ENCODE measurements around the gene KRT35. TPM values are rescaled to one million over a fixed set of nuclear protein-coding genes. Genes with fewer than 3 reads are reported as not detected.

Gene KRT35
- total RNA-seq, 2 donors from 2014 or later, result not detected

DNA sequence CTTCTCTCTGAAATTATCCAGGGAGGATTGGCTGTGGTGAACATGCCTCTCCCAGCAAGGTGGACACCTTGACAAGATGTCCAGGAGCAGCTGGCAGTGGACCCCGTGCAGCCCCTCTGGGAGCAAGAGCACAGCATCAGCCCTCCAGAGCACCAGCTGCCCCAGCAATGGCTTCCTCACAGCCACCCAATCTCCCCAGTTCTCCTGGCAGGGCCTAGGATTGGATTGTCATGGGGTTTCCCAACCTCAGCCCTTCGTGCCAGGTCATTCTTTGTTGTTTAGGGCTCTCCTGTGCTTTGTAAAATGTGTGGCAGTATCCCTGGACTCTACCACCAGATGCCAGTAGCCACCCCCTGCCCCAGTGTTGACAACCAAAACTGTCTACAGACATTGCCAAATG, 10.5 kb upstream of the KRT35 start:
- H3K27ac ChIP-seq (ENCODE audit: low read depth, low read length), result no peak overlapping the region
- no peaks in the 10 kb centered on the region for H3K9me3 ChIP-seq (ENCODE audit: control insufficient read depth, low read length)
- no peaks in the 10 kb centered on the region for H3K4me1 ChIP-seq (ENCODE audit: control insufficient read depth, insufficient read depth, low read length)
- peaks cover 2% of the 10 kb centered on the region for H3K4me1 Mint-ChIP-seq
- no peak overlapping the region for H3K9ac ChIP-seq (ENCODE audit: extremely low read depth, low read length, poor library complexity, severe bottlenecking)
- peaks cover 30% of the 10 kb centered on the region for H3K27me3 Mint-ChIP-seq (ENCODE audit: insufficient read depth)
- DNase-seq, result no peak
- no peak overlapping the region for H3K27ac Mint-ChIP-seq
- no peaks in the 10 kb centered on the region for H3K9me3 Mint-ChIP-seq
- 72 to 100% methylated on average over 1 to 2 of the region's 2 CpGs for WGBS, 2 experiments (ENCODE audit: insufficient coverage in 1 of 2, insufficient read length in 1 of 2)
- no peak overlapping the region for H3K4me3 ChIP-seq (ENCODE audit: low read length)
- H3K4me3 Mint-ChIP-seq, result no peak overlapping the region
- TF ChIP-seq, protein P1, sequence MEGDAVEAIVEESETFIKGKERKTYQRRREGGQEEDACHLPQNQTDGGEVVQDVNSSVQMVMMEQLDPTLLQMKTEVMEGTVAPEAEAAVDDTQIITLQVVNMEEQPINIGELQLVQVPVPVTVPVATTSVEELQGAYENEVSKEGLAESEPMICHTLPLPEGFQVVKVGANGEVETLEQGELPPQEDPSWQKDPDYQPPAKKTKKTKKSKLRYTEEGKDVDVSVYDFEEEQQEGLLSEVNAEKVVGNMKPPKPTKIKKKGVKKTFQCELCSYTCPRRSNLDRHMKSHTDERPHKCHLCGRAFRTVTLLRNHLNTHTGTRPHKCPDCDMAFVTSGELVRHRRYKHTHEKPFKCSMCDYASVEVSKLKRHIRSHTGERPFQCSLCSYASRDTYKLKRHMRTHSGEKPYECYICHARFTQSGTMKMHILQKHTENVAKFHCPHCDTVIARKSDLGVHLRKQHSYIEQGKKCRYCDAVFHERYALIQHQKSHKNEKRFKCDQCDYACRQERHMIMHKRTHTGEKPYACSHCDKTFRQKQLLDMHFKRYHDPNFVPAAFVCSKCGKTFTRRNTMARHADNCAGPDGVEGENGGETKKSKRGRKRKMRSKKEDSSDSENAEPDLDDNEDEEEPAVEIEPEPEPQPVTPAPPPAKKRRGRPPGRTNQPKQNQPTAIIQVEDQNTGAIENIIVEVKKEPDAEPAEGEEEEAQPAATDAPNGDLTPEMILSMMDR (conservative IDR thresholded peaks at IDR 0.05), result no peak
- H3K36me3 ChIP-seq (ENCODE audit: control insufficient read depth, insufficient read depth, low read length), result no peaks in the 10 kb centered on the region
- H3K27me3 ChIP-seq (ENCODE audit: control insufficient read depth, insufficient read depth, low read length, poor library complexity, severe bottlenecking), result no peaks in the 10 kb centered on the region
- no peaks in the 10 kb centered on the region for H3K36me3 Mint-ChIP-seq (ENCODE audit: low read depth)

DNA sequence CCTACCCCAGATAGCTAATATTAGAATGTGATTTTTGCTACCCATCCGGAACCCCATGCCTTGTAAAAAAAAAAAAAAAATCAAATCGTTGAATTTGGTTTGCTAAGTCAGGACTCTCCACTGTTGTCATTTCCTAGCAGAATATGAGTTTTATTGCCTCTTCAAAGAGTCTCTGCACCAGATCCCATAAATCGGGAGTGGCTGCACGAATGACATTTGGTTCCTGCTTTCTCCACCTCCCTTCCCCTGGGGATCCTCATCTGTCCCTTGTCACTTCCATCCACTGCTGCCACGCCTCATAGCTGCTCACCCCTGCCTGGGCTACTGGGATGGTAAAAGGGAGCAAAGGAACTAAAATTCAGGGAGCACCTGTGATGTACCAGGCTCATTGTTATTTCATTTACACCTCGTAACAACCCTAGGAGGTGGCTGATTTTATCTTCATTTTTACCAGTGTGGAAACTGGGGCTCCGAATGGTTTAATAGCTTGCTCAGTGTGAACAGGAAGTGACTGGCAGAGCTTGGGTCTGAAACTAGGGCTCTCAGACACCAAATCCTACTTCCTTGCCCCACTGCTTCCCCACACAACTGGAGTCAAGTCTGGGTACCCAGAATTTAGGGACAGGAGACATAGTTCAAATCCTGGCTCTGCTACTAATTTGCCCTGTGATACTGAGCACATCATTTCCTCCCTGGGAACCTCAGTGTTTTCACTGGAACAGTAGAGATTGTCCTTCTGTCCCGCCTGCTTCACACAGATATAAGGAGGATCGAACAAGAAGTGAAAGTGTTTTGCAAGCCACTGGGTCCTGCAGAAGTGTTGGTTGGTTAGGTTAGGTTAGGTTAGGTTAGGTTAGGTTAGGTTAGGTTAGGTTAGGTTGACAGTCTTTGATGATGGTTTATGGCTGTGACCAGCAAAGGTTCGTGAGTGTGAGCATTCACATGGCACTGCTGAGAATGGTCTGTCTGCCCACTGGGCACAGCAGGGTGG, 9.3 kb upstream of the KRT35 start:
- Histone ChIP-seq H3K4me1 (ENCODE audit: control insufficient read depth, insufficient read depth, low read length) (no peaks in the 10 kb centered on the region), H3K4me3 (ENCODE audit: low read length) (no peak overlapping the region), H3K9me3 (ENCODE audit: control insufficient read depth, low read length) (no peaks in the 10 kb centered on the region), H3K36me3 (ENCODE audit: control insufficient read depth, insufficient read depth, low read length) (no peaks in the 10 kb centered on the region), H3K9ac (ENCODE audit: extremely low read depth, low read length, poor library complexity, severe bottlenecking) (no peak overlapping the region), H3K27ac (ENCODE audit: low read depth, low read length) (no peak overlapping the region), H3K27me3 (ENCODE audit: control insufficient read depth, insufficient read depth, low read length, poor library complexity, severe bottlenecking) (no peaks in the 10 kb centered on the region)
- Mint-ChIP-seq H3K4me3 (no peak overlapping the region), H3K27ac (no peak overlapping the region), H3K36me3 (ENCODE audit: low read depth) (no peaks in the 10 kb centered on the region), H3K9me3 (no peaks in the 10 kb centered on the region), H3K4me1 (no peaks in the 10 kb centered on the region), H3K27me3 (ENCODE audit: insufficient read depth) (peaks cover 39% of the 10 kb centered on the region)
- no peak for DNase-seq
- TF ChIP-seq, protein P1 (conservative IDR thresholded peaks at IDR 0.05), result no peak
- WGBS, 2 experiments (ENCODE audit: insufficient coverage in 1 of 2, insufficient read length in 1 of 2), result 95 to 96% methylated on average over 8 to 10 of the region's 10 CpGs

DNA sequence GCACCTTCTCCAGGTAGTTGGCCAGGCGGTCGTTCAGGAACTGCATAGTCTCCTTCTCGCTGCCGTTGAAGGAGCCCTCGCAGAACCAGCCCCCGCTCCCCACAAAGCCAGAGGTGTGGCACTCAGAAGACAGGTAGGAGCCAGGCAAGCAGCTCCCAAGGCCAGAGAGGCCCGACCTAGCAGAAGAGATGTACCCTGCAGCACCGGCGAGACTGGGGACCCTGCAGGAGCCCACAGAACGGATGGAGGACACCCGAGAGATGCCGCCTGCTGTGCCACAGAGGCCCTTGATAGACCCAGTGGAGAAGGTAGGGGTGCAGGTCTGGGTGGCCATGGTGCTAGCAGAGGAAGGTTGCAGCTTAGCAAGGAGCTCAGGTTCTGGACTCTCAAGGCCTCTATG, 8.6 kb upstream of the KRT35 start, which contains the start of gene KRT36:
TSS of gene KRT36 (minus strand) at position 380 of the 400 bp plus-strand sequence. CDS start at position 334, 46 bp downstream.
- WGBS, 2 experiments (ENCODE audit: insufficient coverage in 1 of 2, insufficient read length in 1 of 2), result 95 to 100% methylated on average over 5 to 12 of the region's 12 CpGs
- H3K9ac ChIP-seq (ENCODE audit: extremely low read depth, low read length, poor library complexity, severe bottlenecking), result no peak within 1 kb of the TSS

More for the DNA sequence above, 8.6 kb upstream of the KRT35 start, which contains the start of gene KRT36:
- Histone ChIP-seq H3K27ac (ENCODE audit: low read depth, low read length) (no peak within 1 kb of the TSS), H3K4me3 (ENCODE audit: low read length) (no peak within 1 kb of the TSS), H3K27me3 (ENCODE audit: control insufficient read depth, insufficient read depth, low read length, poor library complexity, severe bottlenecking) (no peaks in the 10 kb centered on the region), H3K4me1 (ENCODE audit: control insufficient read depth, insufficient read depth, low read length) (peaks cover 1% of the 10 kb centered on the region), H3K36me3 (ENCODE audit: control insufficient read depth, insufficient read depth, low read length) (no peaks in the 10 kb centered on the region), H3K9me3 (ENCODE audit: control insufficient read depth, low read length) (no peaks in the 10 kb centered on the region)
- TF ChIP-seq, protein P1 (conservative IDR thresholded peaks at IDR 0.05), result no peak
- Mint-ChIP-seq H3K4me1 (no peaks in the 10 kb centered on the region), H3K27me3 (ENCODE audit: insufficient read depth) (peaks cover 39% of the 10 kb centered on the region), H3K36me3 (ENCODE audit: low read depth) (no peaks in the 10 kb centered on the region), H3K27ac (no peak within 1 kb of the TSS), H3K4me3 (no peak within 1 kb of the TSS), H3K9me3 (no peaks in the 10 kb centered on the region)
- DNase-seq, result no peak
